Measurements from ENCODE around the gene CDKN2B. TPM values are rescaled to one million over a fixed set of nuclear protein-coding genes. Genes with fewer than 3 reads are reported as not detected.
"Not testable (repeated sequence)": the region's sequence is repeated elsewhere in the genome, so short reads cannot be mapped to it uniquely, and the experiment has no call there.

Gene CDKN2B
- total and polyA plus RNA-seq, 2 experiments from 2014 or later: 0.29 to 0.83 TPM

DNA sequence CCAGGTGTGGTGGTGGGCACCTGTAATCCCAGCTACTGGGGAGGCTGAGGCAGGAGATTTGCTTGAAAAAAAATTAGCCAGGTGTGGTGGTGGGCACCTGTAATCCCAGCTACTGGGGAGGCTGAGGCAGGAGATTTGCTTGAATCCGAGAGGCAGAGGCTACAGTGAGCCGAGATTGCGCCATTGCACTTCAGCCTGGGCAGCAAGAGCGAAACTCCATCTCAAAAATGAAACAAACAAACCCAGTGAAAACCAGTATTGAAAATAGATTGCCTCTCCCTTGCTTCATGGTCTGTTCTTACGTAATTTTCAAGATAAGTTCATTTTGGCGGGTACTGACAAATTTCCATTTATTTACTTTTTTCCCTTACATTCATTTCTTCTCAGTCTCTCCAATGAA lies 48.9 kb upstream of the CDKN2B start:
- H3K27me3 ChIP-seq (ENCODE audit: insufficient read depth); H2AFZ ChIP-seq; H3K27me3 Mint-ChIP-seq (ENCODE audit: insufficient read depth, low read depth, poor library complexity); H3K27ac Mint-ChIP-seq; ATAC-seq; H3K79me2 ChIP-seq (replicated peaks; ENCODE audit: insufficient read depth); H3K36me3 ChIP-seq (ENCODE audit: insufficient read depth); H3K9me2 ChIP-seq (ENCODE audit: insufficient read depth); H3K4me1 ChIP-seq (ENCODE audit: insufficient read depth); H3K4me1 Mint-ChIP-seq; H3K4me2 ChIP-seq; H3K27ac ChIP-seq (ENCODE audit: low read depth); H3K4me3 ChIP-seq; DNase-seq (ENCODE audit: low spot score); H3K36me3 Mint-ChIP-seq (ENCODE audit: low read depth); H3K4me3 Mint-ChIP-seq; H3F3A ChIP-seq (replicated peaks; ENCODE audit: low read depth); H4K20me1 ChIP-seq (replicated peaks; ENCODE audit: insufficient read depth): not testable (repeated sequence)
- peaks cover 12% of the 10 kb centered on the region; the same call in 2 of the 3 replicates for H3K9me3 Mint-ChIP-seq

DNA sequence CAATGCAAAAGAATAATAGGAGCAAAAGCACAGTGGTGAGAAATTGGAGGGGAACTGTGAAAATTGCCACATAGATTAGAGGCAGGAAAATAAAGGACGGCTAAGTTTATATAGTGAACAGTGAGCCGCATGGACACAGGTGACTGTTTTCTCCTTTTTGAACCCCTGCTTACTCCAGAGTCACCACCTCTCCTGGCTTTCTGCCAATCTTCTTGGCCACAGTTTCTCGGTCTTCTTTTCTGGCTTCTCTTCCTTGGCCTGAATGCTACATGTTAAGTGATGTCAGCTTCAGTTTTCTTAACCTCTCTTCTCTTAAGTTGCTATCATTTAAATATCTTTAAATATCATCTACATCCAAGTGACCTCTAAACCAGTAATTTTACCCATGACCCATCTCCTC lies 47.3 kb upstream of the CDKN2B start:
- Histone ChIP-seq H3K4me2 (no peak overlapping the region), H3K79me2 (replicated peaks; ENCODE audit: insufficient read depth) (no peaks in the 10 kb centered on the region), H2AFZ (no peak overlapping the region), H3K36me3 (ENCODE audit: insufficient read depth) (no peaks in the 10 kb centered on the region), H4K20me1 (replicated peaks; ENCODE audit: insufficient read depth) (no peaks in the 10 kb centered on the region), H3K27ac (ENCODE audit: low read depth) (no peak overlapping the region), H3K4me3 (no peak overlapping the region), H3K27me3 (ENCODE audit: insufficient read depth) (no peaks in the 10 kb centered on the region), H3F3A (replicated peaks; ENCODE audit: low read depth) (no peaks in the 10 kb centered on the region), H3K9me2 (ENCODE audit: insufficient read depth) (no peaks in the 10 kb centered on the region), H3K4me1 (ENCODE audit: insufficient read depth) (no peaks in the 10 kb centered on the region)
- no peak for ATAC-seq
- no peak for DNase-seq (ENCODE audit: low spot score)
- H3K36me3 Mint-ChIP-seq (ENCODE audit: low read depth): no peaks in the 10 kb centered on the region
- peaks cover 12% of the 10 kb centered on the region; the same call in 2 of the 3 replicates for H3K9me3 Mint-ChIP-seq
- no peaks in the 10 kb centered on the region for H3K4me1 Mint-ChIP-seq
- H3K27me3 Mint-ChIP-seq (ENCODE audit: insufficient read depth, low read depth, poor library complexity): no peaks in the 10 kb centered on the region
- H3K27ac Mint-ChIP-seq: no peak overlapping the region
- no peak overlapping the region for H3K4me3 Mint-ChIP-seq
- no peak for TF ChIP-seq STAT1 (IDR thresholded peaks at IDR 0.05; ENCODE audit: unreplicated experiment)
- TF ChIP-seq, protein P1, sequence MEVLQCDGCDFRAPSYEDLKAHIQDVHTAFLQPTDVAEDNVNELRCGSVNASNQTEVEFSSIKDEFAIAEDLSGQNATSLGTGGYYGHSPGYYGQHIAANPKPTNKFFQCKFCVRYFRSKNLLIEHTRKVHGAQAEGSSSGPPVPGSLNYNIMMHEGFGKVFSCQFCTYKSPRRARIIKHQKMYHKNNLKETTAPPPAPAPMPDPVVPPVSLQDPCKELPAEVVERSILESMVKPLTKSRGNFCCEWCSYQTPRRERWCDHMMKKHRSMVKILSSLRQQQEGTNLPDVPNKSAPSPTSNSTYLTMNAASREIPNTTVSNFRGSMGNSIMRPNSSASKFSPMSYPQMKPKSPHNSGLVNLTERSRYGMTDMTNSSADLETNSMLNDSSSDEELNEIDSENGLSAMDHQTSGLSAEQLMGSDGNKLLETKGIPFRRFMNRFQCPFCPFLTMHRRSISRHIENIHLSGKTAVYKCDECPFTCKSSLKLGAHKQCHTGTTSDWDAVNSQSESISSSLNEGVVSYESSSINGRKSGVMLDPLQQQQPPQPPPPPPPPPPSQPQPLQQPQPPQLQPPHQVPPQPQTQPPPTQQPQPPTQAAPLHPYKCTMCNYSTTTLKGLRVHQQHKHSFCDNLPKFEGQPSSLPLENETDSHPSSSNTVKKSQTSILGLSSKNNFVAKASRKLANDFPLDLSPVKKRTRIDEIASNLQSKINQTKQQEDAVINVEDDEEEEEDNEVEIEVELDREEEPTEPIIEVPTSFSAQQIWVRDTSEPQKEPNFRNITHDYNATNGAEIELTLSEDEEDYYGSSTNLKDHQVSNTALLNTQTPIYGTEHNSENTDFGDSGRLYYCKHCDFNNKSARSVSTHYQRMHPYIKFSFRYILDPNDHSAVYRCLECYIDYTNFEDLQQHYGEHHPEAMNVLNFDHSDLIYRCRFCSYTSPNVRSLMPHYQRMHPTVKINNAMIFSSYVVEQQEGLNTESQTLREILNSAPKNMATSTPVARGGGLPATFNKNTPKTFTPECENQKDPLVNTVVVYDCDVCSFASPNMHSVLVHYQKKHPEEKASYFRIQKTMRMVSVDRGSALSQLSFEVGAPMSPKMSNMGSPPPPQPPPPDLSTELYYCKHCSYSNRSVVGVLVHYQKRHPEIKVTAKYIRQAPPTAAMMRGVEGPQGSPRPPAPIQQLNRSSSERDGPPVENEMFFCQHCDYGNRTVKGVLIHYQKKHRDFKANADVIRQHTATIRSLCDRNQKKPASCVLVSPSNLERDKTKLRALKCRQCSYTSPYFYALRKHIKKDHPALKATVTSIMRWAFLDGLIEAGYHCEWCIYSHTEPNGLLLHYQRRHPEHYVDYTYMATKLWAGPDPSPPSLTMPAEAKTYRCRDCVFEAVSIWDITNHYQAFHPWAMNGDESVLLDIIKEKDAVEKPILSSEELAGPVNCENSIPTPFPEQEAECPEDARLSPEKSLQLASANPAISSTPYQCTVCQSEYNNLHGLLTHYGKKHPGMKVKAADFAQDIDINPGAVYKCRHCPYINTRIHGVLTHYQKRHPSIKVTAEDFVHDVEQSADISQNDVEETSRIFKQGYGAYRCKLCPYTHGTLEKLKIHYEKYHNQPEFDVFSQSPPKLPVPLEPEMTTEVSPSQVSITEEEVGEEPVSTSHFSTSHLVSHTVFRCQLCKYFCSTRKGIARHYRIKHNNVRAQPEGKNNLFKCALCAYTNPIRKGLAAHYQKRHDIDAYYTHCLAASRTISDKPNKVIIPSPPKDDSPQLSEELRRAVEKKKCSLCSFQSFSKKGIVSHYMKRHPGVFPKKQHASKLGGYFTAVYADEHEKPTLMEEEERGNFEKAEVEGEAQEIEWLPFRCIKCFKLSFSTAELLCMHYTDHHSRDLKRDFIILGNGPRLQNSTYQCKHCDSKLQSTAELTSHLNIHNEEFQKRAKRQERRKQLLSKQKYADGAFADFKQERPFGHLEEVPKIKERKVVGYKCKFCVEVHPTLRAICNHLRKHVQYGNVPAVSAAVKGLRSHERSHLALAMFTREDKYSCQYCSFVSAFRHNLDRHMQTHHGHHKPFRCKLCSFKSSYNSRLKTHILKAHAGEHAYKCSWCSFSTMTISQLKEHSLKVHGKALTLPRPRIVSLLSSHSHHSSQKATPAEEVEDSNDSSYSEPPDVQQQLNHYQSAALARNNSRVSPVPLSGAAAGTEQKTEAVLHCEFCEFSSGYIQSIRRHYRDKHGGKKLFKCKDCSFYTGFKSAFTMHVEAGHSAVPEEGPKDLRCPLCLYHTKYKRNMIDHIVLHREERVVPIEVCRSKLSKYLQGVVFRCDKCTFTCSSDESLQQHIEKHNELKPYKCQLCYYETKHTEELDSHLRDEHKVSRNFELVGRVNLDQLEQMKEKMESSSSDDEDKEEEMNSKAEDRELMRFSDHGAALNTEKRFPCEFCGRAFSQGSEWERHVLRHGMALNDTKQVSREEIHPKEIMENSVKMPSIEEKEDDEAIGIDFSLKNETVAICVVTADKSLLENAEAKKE (CRISPR knock-in tag; IDR thresholded peaks at IDR 0.05): no peak
- no peak for TF ChIP-seq ZNF114 (CRISPR knock-in tag; IDR thresholded peaks at IDR 0.05)
- no peak for TF ChIP-seq EZH2 (IDR thresholded peaks at IDR 0.05; ENCODE audit: low read depth, unreplicated experiment)
- TF ChIP-seq, protein P2, sequence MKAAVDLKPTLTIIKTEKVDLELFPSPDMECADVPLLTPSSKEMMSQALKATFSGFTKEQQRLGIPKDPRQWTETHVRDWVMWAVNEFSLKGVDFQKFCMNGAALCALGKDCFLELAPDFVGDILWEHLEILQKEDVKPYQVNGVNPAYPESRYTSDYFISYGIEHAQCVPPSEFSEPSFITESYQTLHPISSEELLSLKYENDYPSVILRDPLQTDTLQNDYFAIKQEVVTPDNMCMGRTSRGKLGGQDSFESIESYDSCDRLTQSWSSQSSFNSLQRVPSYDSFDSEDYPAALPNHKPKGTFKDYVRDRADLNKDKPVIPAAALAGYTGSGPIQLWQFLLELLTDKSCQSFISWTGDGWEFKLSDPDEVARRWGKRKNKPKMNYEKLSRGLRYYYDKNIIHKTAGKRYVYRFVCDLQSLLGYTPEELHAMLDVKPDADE (IDR thresholded peaks at IDR 0.05): no peak
- no peak for TF ChIP-seq POLR2AphosphoS5 (IDR thresholded peaks at IDR 0.05; ENCODE audit: low read depth)
- TF ChIP-seq EZH2phosphoT487 (IDR thresholded peaks at IDR 0.05; ENCODE audit: unreplicated experiment): no peak
